Large intestine (tissue), 3 donors: ENCODE measurements around the gene IL19. TPM values are rescaled to one million over a fixed set of nuclear protein-coding genes. Genes with fewer than 3 reads are reported as not detected.
"Not testable (repeated sequence)": the region's sequence is repeated elsewhere in the genome, so short reads cannot be mapped to it uniquely, and the experiment has no call there.

Source experiments
- DNase-seq, 2 donors: peaks; one replicate each; pipeline versions ENCODE4 v3.0.0 to v3.0.0-alpha.2; 2013
- H3K27ac ChIP-seq: one replicate; pipeline ENCODE4 v1.5.1; 2013; ENCODE audit warnings: low read length
- H3K27me3 ChIP-seq: 2 replicates; pipeline ENCODE4 v1.6.1; 2013; ENCODE audit warnings: low read length; ENCODE audit not compliant: control insufficient read depth, insufficient read depth
- H3K36me3 ChIP-seq: 2 replicates; pipeline ENCODE4 v1.6.1; 2013; ENCODE audit warnings: low read length; ENCODE audit not compliant: control insufficient read depth, insufficient read depth
- H3K4me1 ChIP-seq: one replicate; pipeline ENCODE4 v1.6.1; 2013; ENCODE audit warnings: low read length; ENCODE audit not compliant: control insufficient read depth, insufficient read depth
- H3K4me3 ChIP-seq: one replicate; pipeline ENCODE4 v1.5.1; 2013; ENCODE audit warnings: low read length
- H3K9me3 ChIP-seq: one replicate; pipeline ENCODE4 v1.6.1; 2013; ENCODE audit warnings: mild to moderate bottlenecking, low read depth, low read length, moderate library complexity; ENCODE audit not compliant: control insufficient read depth
- WGBS: methylation state at CpG from one replicate; pipeline ENCODE4 v1.1.5; 2013; ENCODE audit warnings: low lambda C conversion rate; ENCODE audit not compliant: insufficient coverage; 5-methylcytosine and 5-hydroxymethylcytosine counted together
- polyA plus RNA-seq: library from polyadenylated mRNA; unstranded; fragments of 120-200 nt; gene quantifications from one replicate; pipeline ENCODE4 v1.2.1, GENCODE V29; 2013

The IL19 gene
- polyA plus RNA-seq, 1 donor, result not detected

- H3K4me1 ChIP-seq, result no peaks in the 10 kb centered on the region
- no peaks in the 10 kb centered on the region for H3K9me3 ChIP-seq
- DNase-seq, result no peak
- no peaks in the 10 kb centered on the region for H3K27me3 ChIP-seq
- H3K27ac ChIP-seq, result no peak overlapping the region
- H3K36me3 ChIP-seq, result no peaks in the 10 kb centered on the region
- no peak overlapping the region for H3K4me3 ChIP-seq
- WGBS, result no CpG with 5 or more reads among the region's 1 CpG
These were observed 10.0 kb upstream of the IL19 start for GRCh38 chr1:206760590-206760989.

GRCh38 chr1:206761159-206761768 is 9.3 kb upstream of the IL19 start:
- no peaks in the 10 kb centered on the region for H3K9me3 ChIP-seq
- peaks cover under 1% of the 10 kb centered on the region for H3K27me3 ChIP-seq
- no peak for DNase-seq
- no peaks in the 10 kb centered on the region for H3K36me3 ChIP-seq
- no peaks in the 10 kb centered on the region for H3K4me1 ChIP-seq
- H3K27ac ChIP-seq, result no peak overlapping the region
- H3K4me3 ChIP-seq, result no peak overlapping the region
- WGBS, result 60% methylated on average over 1 of the region's 6 CpGs

GRCh38 chr1:206762741-206763364 is 7.7 kb upstream of the IL19 start:
- not testable (repeated sequence) for H3K4me3 ChIP-seq, H3K36me3 ChIP-seq, H3K9me3 ChIP-seq

GRCh38 chr1:206765771-206766170 is 4.8 kb upstream of the IL19 start:
- H3K36me3 ChIP-seq, H3K27me3 ChIP-seq, DNase-seq, H3K27ac ChIP-seq, H3K9me3 ChIP-seq, H3K4me3 ChIP-seq, H3K4me1 ChIP-seq: not testable (repeated sequence)
- no CpG with 5 or more reads among the region's 1 CpG for WGBS

More at GRCh38 chr1:206762741-206763364, 7.7 kb upstream of the IL19 start:
- H3K4me1 ChIP-seq, H3K27ac ChIP-seq, H3K27me3 ChIP-seq, DNase-seq: not testable (repeated sequence)
- WGBS, result 100% methylated on average over 3 of the region's 12 CpGs

GRCh38 chr1:206766251-206766856 is 4.2 kb upstream of the IL19 start:
- H3K9me3 ChIP-seq, result no peaks in the 10 kb centered on the region
- H3K4me3 ChIP-seq, result no peak overlapping the region
- H3K27me3 ChIP-seq, result peaks cover 7% of the 10 kb centered on the region
- WGBS, result no CpG with 5 or more reads among the region's 8 CpGs
- peak in 1 of 2 donors; percentile 24 for DNase-seq
- H3K4me1 ChIP-seq, result no peaks in the 10 kb centered on the region
- no peaks in the 10 kb centered on the region for H3K36me3 ChIP-seq
- H3K27ac ChIP-seq, result no peak overlapping the region

- DNase-seq, result no peak
- peaks cover 7% of the 10 kb centered on the region for H3K27me3 ChIP-seq
- no peak overlapping the region for H3K27ac ChIP-seq
- 100% methylated on average over 1 of the region's 14 CpGs for WGBS
- H3K36me3 ChIP-seq, result no peaks in the 10 kb centered on the region
- H3K4me3 ChIP-seq, result no peak overlapping the region
- H3K4me1 ChIP-seq, result no peaks in the 10 kb centered on the region
- no peaks in the 10 kb centered on the region for H3K9me3 ChIP-seq
These were observed 1.9 kb upstream of the IL19 start for GRCh38 chr1:206768472-206769303.

- no peaks in the 10 kb centered on the region for H3K36me3 ChIP-seq
- H3K27me3 ChIP-seq, result peaks cover 7% of the 10 kb centered on the region
- no peak overlapping the region for H3K27ac ChIP-seq
- peak; percentile 12 to 19 for DNase-seq
- H3K9me3 ChIP-seq, result no peaks in the 10 kb centered on the region
- H3K4me3 ChIP-seq, result no peak overlapping the region
- WGBS, result no CpG with 5 or more reads among the region's 7 CpGs
- H3K4me1 ChIP-seq, result no peaks in the 10 kb centered on the region
These were observed 1.3 kb upstream of the IL19 start for GRCh38 chr1:206769304-206769731.

- 92% methylated on average over 1 of the region's 4 CpGs for WGBS
- DNase-seq, result no peak
- Histone ChIP-seq H3K4me3 (no peak overlapping the region), H3K36me3 (no peaks in the 10 kb centered on the region), H3K9me3 (no peaks in the 10 kb centered on the region), H3K27ac (no peak overlapping the region), H3K4me1 (peaks cover 4% of the 10 kb centered on the region), H3K27me3 (peaks cover 6% of the 10 kb centered on the region)
These were observed 742 bp downstream of the IL19 start for GRCh38 chr1:206771338-206771692.

GRCh38 chr1:206772243-206772937 is 1.8 kb downstream of the IL19 start, which contains the start of gene IL10:
Gene IL10 (minus strand): TSS chr1:206772494. CDS start chr1:206772435, 59 bp downstream.
- Histone ChIP-seq H3K36me3 (no peaks in the 10 kb centered on the region), H3K4me3 (no peak within 1 kb of the TSS), H3K9me3 (no peaks in the 10 kb centered on the region), H3K27ac (no peak within 1 kb of the TSS), H3K4me1 (peaks cover 5% of the 10 kb centered on the region), H3K27me3 (peaks cover 5% of the 10 kb centered on the region)
- 93% methylated on average over 2 of the region's 8 CpGs for WGBS
- no peak for DNase-seq

- WGBS, result no CpG with 5 or more reads among the region's 3 CpGs
- no peak overlapping the region for H3K27ac ChIP-seq
These were observed 3.5 kb downstream of the IL19 start for GRCh38 chr1:206774093-206774492.

More at GRCh38 chr1:206774093-206774492, 3.5 kb downstream of the IL19 start:
- peaks cover 5% of the 10 kb centered on the region for H3K27me3 ChIP-seq
- H3K4me3 ChIP-seq, result no peak overlapping the region
- H3K36me3 ChIP-seq, result no peaks in the 10 kb centered on the region
- H3K4me1 ChIP-seq, result peaks cover 5% of the 10 kb centered on the region
- no peaks in the 10 kb centered on the region for H3K9me3 ChIP-seq
- DNase-seq, result no peak
